HG03060 (cell line): ENCODE measurements around the gene MIER3.

Experiments
- ATAC-seq: cut with Tn5 transposase; IDR thresholded peaks from one replicate; pipeline ENCODE4 v1.9.1; 2021; ENCODE audit warnings: low read depth, moderate number of reproducible peaks; ENCODE audit not compliant: unreplicated experiment

The MIER3 gene

DNA sequence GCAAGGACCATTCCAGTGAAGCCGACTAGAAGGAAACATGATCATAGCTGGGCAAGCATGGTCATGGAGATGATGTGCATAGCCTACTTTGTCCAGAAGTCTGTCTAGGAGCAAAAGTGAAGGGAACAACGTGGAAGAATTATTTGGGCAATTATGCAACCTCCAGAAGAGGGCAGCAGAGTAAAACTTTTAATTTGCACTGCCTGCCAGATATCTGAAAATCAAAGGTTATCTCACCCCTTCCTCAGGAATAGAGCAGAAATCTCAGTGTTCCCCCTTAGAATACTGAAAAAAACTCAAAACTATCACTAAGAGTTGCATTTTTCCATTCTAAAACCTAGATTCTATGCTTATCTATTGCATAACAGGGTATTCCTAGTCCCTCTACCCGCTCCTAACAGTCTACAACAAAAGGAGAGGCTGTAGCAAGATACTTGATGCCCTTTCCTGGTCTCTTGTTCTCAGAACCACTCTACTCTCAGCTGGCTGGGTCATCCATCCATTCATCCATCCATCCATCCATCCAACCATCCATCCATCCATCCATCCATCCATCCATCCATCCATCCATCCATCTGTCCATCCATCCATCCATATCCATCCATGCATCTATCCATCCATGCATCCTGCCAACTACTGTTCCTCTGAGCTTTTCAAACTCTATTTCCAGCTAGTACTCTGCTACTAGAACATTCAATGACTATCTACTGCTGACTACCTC, 50.9 kb downstream of the MIER3 start:
- ATAC-seq, result no peak

DNA sequence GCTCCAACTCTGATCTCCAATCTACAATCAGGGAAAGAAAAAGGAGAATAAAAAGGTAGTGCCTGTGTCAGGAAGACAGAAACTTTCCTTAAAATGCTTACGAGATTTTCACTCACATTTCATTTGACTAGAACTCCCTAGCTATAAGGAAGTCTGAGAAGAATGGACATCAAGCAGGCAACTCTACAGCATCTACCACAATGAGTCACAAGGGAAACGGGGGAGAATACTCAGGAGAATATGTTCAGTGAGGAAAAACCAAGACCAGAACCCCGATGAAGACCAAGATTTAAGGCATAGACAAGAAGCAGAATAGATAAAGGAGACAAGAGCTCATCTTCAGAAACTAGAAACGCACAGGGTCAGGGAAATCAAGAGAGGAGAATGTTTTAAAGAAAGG, 51.5 kb downstream of the MIER3 start:
- ATAC-seq, result no peak

DNA sequence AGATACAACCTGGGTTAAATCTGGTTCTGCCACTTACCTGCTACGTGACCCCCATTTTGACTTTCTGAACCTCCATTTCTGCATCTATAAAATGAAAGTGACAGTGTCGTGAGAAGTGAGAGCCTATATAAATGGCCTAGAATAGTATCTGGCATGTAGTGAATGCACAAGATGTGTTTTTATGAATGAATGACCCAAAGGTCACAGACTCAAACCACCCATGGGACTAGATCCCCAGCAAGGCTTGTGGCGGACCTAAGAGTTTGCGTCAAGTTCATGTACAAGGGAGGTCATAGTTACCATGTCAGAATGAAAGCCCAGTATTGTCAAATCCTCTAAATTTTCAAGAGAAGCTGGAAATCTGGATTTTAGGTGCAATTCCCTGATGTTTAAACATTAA, 53.7 kb downstream of the MIER3 start:
- no peak for ATAC-seq

DNA sequence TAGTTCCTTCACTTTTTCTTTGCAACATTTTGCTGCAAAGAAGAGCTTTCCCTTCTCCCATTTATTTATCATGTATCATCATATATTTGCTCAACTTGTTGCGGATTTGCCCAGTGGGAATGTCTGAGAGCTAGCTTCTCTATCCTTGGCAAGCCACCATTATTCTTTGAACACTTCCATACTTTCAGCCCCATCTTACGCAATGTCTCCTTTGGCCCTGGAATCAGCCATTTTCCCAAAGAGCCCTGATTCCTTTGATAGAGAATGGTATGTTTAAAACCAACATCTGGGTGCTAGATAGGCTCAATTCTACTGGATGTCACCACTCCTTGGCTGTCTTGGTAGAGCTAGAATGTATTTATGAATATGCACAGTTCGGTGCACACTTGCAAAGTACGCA, 55.2 kb downstream of the MIER3 start:
- ATAC-seq, result no peak

DNA sequence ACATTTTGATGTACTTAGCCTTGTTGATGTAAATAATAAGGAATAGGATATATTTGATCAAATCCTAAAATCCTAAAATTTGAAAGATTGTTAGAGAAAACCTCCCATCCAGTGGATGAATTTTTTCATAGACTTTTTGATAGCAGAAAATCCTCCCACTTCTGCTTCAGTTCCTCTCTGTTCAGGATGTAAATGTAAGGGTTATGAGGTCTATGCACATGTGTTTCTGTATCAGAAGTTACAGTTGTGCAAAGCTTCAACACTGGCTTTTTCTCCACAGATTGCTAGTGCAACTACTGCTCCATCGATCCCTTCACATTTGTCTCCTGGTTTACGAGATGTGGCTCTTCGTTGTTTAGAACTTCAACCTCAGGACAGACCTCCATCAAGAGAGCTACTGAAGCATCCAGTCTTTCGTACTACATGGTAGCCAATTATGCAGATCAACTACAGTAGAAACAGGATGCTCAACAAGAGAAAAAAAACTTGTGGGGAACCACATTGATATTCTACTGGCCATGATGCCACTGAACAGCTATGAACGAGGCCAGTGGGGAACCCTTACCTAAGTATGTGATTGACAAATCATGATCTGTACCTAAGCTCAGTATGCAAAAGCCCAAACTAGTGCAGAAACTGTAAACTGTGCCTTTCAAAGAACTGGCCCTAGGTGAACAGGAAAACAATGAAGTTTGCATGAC, 58.5 kb downstream of the MIER3 start:
- no peak for ATAC-seq

DNA sequence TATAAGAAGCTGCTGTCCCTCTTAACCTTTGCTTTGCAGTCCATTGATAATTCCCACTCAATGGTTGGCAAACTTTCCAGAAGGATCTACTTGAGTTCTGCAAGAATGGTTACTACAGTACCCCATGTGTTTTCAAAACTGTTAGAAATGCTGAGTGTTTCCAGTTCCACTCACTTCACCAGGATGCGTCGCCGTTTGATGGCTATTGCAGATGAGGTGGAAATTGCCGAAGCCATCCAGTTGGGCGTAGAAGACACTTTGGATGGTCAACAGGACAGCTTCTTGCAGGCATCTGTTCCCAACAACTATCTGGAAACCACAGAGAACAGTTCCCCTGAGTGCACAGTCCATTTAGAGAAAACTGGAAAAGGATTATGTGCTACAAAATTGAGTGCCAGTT, 70.4 kb downstream of the MIER3 start:
- no peak for ATAC-seq

DNA sequence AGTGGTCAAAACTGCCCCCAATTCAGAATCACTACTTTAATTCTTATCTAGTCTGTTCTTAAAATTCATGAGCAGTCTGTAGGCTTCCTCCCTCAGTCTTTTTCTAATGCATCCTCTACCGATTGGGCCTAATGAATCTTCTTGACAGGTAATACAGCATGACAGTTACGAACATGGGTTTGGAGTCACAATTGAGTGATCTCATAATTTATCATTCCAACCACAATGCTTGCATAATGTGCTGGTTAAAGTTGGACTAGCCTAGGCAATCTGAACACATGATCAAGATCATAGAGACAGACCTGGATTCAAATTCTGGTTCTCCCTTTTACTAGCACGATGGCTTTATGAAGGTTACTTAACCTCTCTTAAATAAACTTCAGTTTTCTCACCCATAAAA, 75.6 kb downstream of the MIER3 start:
- ATAC-seq, result no peak

DNA sequence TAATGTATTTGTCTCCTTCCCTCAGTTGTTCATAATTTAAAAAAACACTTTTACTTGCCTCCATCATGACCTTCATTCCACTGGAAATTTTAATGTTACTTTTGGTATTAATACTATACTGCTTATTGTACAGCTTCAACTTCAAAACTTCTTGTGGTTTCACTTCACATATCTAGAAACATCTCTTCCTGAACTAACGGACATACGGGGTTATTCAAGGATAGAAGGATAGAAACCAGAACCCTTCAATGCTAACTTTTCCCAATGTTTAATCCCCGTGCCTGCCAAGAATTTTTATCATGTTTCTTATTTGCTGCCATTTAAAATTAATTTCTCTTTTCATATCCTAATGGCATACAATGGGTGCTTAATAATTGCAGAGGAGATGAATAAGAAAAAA, 78.9 kb downstream of the MIER3 start:
- ATAC-seq, result no peak

DNA sequence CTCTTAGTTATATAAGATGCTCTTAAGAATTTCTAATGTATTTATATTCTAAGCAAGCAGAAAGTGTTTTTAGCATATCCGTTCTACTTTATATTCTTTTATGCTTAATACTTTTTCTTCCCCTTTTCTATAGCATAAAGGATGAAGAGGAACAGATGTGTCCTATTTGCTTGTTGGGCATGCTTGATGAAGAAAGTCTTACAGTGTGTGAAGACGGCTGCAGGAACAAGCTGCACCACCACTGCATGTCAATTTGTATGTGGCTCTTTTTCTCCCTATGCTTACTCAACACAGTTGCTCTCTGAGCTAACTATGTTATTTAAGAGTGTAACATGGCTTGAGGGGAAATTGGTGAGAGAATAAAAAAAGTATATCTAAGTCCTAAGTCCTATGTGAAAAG, 80.1 kb downstream of the MIER3 start:
- no peak for ATAC-seq
